Dermis microvascular lymphatic vessel endothelial cell (primary cell): ENCODE data around the gene ADORA3. TPM values are rescaled to one million over a fixed set of nuclear protein-coding genes. Genes with fewer than 3 reads are reported as not detected.

Experiments used
- total RNA-seq: library from RNA; depleted of rRNA; stranded (reverse); fragments of >200 nt; gene quantifications from 2 replicates; pipeline ENCODE4 v1.2.1, GENCODE V29; 2014

ADORA3 gene
- total RNA-seq, 1 donor from 2014 or later, result 0.13 TPM

Other genes starting within 250 kb of the ADORA3 start
- not detected in 2 replicates for gene CHIA, start 212.8 kb downstream of the ADORA3 start, total RNA-seq
- gene OVGP1, start 75.9 kb downstream of the ADORA3 start, total RNA-seq, result 0.26 and 0.89 TPM in 2 replicates
- 35.0 and 42.2 TPM in 2 replicates for gene WDR77, start 54.4 kb downstream of the ADORA3 start, total RNA-seq
- 178 and 279 TPM in 2 replicates for gene ATP5PB, start 54.2 kb downstream of the ADORA3 start, total RNA-seq
- under 0.01 and 0.13 TPM in 2 replicates for gene C1orf162, start 29.6 kb downstream of the ADORA3 start, total RNA-seq
- not detected in 2 replicates for gene TMIGD3, start within 50 bp of the ADORA3 start, total RNA-seq
- 8.9 and 13.3 TPM in 2 replicates for gene RAP1A, start 116.2 kb upstream of the ADORA3 start, total RNA-seq
- 5.3 and 6.6 TPM in 2 replicates for gene INKA2, start 235.8 kb upstream of the ADORA3 start, total RNA-seq